ENCODE results near the gene AIF1.

GRCh38 chr6:31597006-31597405, 18.0 kb upstream of the AIF1 start:
- TF ChIP-seq, protein P1, sequence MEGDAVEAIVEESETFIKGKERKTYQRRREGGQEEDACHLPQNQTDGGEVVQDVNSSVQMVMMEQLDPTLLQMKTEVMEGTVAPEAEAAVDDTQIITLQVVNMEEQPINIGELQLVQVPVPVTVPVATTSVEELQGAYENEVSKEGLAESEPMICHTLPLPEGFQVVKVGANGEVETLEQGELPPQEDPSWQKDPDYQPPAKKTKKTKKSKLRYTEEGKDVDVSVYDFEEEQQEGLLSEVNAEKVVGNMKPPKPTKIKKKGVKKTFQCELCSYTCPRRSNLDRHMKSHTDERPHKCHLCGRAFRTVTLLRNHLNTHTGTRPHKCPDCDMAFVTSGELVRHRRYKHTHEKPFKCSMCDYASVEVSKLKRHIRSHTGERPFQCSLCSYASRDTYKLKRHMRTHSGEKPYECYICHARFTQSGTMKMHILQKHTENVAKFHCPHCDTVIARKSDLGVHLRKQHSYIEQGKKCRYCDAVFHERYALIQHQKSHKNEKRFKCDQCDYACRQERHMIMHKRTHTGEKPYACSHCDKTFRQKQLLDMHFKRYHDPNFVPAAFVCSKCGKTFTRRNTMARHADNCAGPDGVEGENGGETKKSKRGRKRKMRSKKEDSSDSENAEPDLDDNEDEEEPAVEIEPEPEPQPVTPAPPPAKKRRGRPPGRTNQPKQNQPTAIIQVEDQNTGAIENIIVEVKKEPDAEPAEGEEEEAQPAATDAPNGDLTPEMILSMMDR (IDR thresholded peaks at IDR 0.05), result peak in 1 of 4 experiments; percentile 25
- TF ChIP-seq POLR2A (IDR thresholded peaks at IDR 0.05), result no peak
